NAMALWA (cell line): Measurements from ENCODE around the gene APLN.

Source experiments
- DNase-seq: peaks from one replicate; pipeline ENCODE4 v3.0.0-alpha.2; 2015; ENCODE audit warnings: low spot score

The APLN gene

GRCh38 chrX:129596077-129596476, 58.7 kb downstream of the APLN start:
- DNase-seq = no peak
